Measurements from ENCODE around the gene HMX1. TPM values are rescaled to one million over a fixed set of nuclear protein-coding genes. Genes with fewer than 3 reads are reported as not detected.

HMX1 gene
- total RNA-seq, 5 donors from 2014 or later (not counting 1 experiment from before 2014, with no cell fraction given): not detected

DNA sequence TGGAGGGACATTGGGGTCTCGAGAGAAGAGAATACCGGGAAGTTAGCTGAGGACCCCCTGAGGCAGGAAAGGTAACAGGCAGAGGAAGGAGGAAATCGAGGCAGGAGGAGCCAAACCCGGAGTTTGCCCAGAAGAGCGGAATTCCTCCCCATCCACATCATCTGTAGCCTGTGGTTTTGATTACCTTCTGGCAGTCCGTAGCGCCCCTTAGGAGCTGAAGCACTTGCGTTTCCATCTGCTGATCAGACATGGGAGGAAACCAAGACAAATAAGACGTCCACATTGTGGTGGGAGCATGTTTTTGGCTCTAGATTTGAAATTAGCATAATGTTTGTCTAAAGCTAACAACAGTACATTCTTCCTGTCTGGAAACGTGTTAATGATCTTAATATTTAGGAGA lies 26.8 kb upstream of the HMX1 start:
- ATAC-seq (replicated peaks in 1 of 4) (no peak), DNase-seq (no peak)
- Histone ChIP-seq H3K27me3 (replicated peaks in 1 of 2; ENCODE audit: control insufficient read depth in 2 of 2, extremely low read depth in 1 of 2, insufficient read depth in 2 of 2, low read length in 1 of 2) (peaks cover 0 to 41% of the 10 kb centered on the region in 2 experiments), H3K27ac (ENCODE audit: low read length) (no peak overlapping the region), H3K4me1 (ENCODE audit: control insufficient read depth in 1 of 2, extremely low read depth in 1 of 2, insufficient read depth in 2 of 2, low read length in 2 of 2) (no peaks in the 10 kb centered on the region), H3K4me3 (ENCODE audit: control insufficient read depth in 1 of 2, extremely low read depth in 1 of 2, low read length in 1 of 2) (no peak overlapping the region), H3K36me3 (ENCODE audit: control insufficient read depth in 2 of 2, extremely low read depth in 1 of 2, insufficient read depth in 1 of 2, low read length in 1 of 2) (no peaks in the 10 kb centered on the region), H3K9me3 (no peaks in the 10 kb centered on the region)
- Mint-ChIP-seq H3K27me3 (peaks cover 15 to 27% of the 10 kb centered on the region in 2 donors), H3K36me3 (no peaks in the 10 kb centered on the region), H3K9me3 (peaks cover 0 to 9% (median 3%) of the 10 kb centered on the region in 3 donors), H3K4me3 (no peak overlapping the region), H3K4me1 (no peaks in the 10 kb centered on the region), H3K27ac (no peak overlapping the region)
- 0% methylated on average over 1 of the region's 10 CpGs for WGBS (ENCODE audit: insufficient coverage)
- ChIA-PET CTCF (no interaction called here), POLR2A (no interaction called here)

DNA sequence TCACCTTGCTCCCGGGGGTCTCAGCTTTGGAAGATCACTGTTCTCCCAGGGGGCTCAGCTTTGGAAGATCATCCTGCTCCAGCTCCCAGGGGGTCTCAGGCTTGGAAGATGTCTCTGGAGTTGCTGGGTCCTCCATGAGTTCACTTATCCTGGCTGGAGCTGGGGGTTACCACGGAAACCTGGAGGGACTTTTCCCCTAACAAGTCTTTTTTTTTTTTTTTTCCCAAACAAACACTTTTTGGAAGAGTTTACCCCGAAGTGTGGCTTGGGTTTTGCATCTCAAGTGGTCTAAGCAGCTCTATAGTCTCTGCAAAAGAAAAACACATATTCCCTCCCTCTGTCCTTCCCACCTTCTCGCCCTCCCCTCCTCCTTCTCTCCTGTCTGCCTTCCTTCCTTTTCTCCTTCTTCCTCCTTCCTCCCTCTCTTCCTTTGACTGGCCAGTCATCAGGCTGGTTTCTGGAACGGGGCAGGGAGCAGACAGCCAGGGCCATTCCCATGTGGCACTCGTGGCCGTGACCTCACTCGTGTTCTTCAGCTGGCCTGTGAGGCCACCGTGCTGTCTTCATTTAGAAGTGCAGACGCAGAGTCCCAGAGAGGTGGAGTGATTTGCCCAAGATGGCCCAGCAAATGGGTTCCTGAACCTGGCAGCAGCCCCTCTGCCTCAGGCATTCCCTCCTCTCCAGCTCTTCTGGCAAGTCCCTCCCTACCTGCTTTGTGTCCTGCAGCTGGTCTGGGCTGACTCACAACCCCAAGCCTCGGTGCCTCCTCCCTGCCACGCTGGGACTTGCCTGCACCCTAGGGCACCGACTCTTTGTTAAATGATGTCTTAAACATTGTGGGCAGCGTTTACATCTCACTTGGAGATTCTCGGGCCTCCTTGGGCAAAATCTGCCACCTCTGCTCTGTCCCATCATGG lies 25.9 kb upstream of the HMX1 start:
- Mint-ChIP-seq H3K36me3 (no peaks in the 10 kb centered on the region), H3K9me3 (peaks cover 0 to 9% (median 3%) of the 10 kb centered on the region in 3 donors), H3K4me1 (no peaks in the 10 kb centered on the region), H3K27ac (no peak overlapping the region), H3K27me3 (peaks cover 15 to 28% of the 10 kb centered on the region in 2 donors), H3K4me3 (no peak overlapping the region)
- H3K27me3 ChIP-seq (replicated peaks in 1 of 2; ENCODE audit: control insufficient read depth in 2 of 2, extremely low read depth in 1 of 2, insufficient read depth in 2 of 2, low read length in 1 of 2): peaks cover 0 to 48% of the 10 kb centered on the region in 2 experiments
- H3K4me3 ChIP-seq (ENCODE audit: control insufficient read depth in 1 of 2, extremely low read depth in 1 of 2, low read length in 1 of 2): no peak overlapping the region
- H3K4me1 ChIP-seq (ENCODE audit: control insufficient read depth in 1 of 2, extremely low read depth in 1 of 2, insufficient read depth in 2 of 2, low read length in 2 of 2): no peaks in the 10 kb centered on the region
- DNase-seq: no peak
- POLR2A ChIA-PET: no interaction called here
- no peaks in the 10 kb centered on the region for H3K36me3 ChIP-seq (ENCODE audit: control insufficient read depth in 2 of 2, extremely low read depth in 1 of 2, insufficient read depth in 1 of 2, low read length in 1 of 2)
- H3K9me3 ChIP-seq: no peaks in the 10 kb centered on the region
- ATAC-seq (replicated peaks in 1 of 4): no peak
- no peak overlapping the region for H3K27ac ChIP-seq (ENCODE audit: low read length)
- 32% methylated on average over 14 of the region's 15 CpGs for WGBS (ENCODE audit: insufficient coverage)
- CTCF ChIA-PET: no interaction called here

GRCh38 chr4:8896506-8896905 lies 24.9 kb upstream of the HMX1 start:
- H3K27me3 Mint-ChIP-seq: peaks cover 16 to 35% of the 10 kb centered on the region in 2 donors
- H3K4me1 Mint-ChIP-seq: peaks cover 0 to under 1% (median 0%) of the 10 kb centered on the region in 3 donors
- Histone ChIP-seq H3K9me3 (no peaks in the 10 kb centered on the region), H3K36me3 (ENCODE audit: control insufficient read depth in 2 of 2, extremely low read depth in 1 of 2, insufficient read depth in 1 of 2, low read length in 1 of 2) (no peaks in the 10 kb centered on the region), H3K4me3 (ENCODE audit: control insufficient read depth in 1 of 2, extremely low read depth in 1 of 2, low read length in 1 of 2) (no peak overlapping the region), H3K27ac (ENCODE audit: low read length) (no peak overlapping the region), H3K4me1 (ENCODE audit: control insufficient read depth in 1 of 2, extremely low read depth in 1 of 2, insufficient read depth in 2 of 2, low read length in 2 of 2) (no peaks in the 10 kb centered on the region), H3K27me3 (replicated peaks in 1 of 2; ENCODE audit: control insufficient read depth in 2 of 2, extremely low read depth in 1 of 2, insufficient read depth in 2 of 2, low read length in 1 of 2) (peaks cover 0 to 56% of the 10 kb centered on the region in 2 experiments)
- peaks cover 0 to 2% (median 1%) of the 10 kb centered on the region in 3 donors for H3K9me3 Mint-ChIP-seq
- H3K4me3 Mint-ChIP-seq: no peak overlapping the region
- ATAC-seq (replicated peaks in 1 of 4) (no peak), DNase-seq (no peak)
- ChIA-PET POLR2A (no interaction called here), CTCF (no interaction called here)
- H3K36me3 Mint-ChIP-seq: no peaks in the 10 kb centered on the region
- 57% methylated on average over 2 of the region's 5 CpGs for WGBS (ENCODE audit: insufficient coverage)
- H3K27ac Mint-ChIP-seq: no peak overlapping the region

DNA sequence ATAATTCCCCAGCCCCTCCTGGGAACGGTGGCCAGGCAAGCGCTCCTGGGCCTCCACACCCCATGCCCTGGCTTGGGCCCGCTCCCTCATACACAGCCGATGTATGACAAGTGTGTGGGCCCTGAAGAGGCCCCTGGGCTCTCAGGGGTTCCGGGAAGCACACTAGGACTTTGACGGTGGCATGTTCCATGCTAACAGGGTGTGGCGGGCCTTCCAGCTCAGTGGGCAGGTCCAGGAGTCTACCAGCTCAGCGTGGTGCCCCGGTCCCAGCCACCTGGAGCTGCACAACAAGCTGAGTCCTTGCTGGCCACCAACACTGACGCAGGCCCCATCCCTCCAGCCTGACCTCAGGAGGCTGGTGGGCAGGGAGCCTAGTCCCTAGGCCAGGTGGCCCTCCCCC lies 24.4 kb upstream of the HMX1 start:
- Mint-ChIP-seq H3K36me3 (no peaks in the 10 kb centered on the region), H3K27ac (no peak overlapping the region), H3K27me3 (peaks cover 20 to 39% of the 10 kb centered on the region in 2 donors), H3K4me1 (peaks cover 0 to 3% (median 2%) of the 10 kb centered on the region in 3 donors), H3K4me3 (no peak overlapping the region), H3K9me3 (no peaks in the 10 kb centered on the region)
- H3K4me1 ChIP-seq (ENCODE audit: control insufficient read depth in 1 of 2, extremely low read depth in 1 of 2, insufficient read depth in 2 of 2, low read length in 2 of 2): no peaks in the 10 kb centered on the region
- H3K36me3 ChIP-seq (ENCODE audit: control insufficient read depth in 2 of 2, extremely low read depth in 1 of 2, insufficient read depth in 1 of 2, low read length in 1 of 2): no peaks in the 10 kb centered on the region
- H3K9me3 ChIP-seq: no peaks in the 10 kb centered on the region
- 82% methylated on average over 9 of the region's 10 CpGs for WGBS (ENCODE audit: insufficient coverage)
- ATAC-seq (replicated peaks in 1 of 4) (no peak), DNase-seq (no peak)
- H3K4me3 ChIP-seq (ENCODE audit: control insufficient read depth in 1 of 2, extremely low read depth in 1 of 2, low read length in 1 of 2): no peak overlapping the region
- CTCF ChIA-PET: no interaction called here
- POLR2A ChIA-PET: no interaction called here
- H3K27me3 ChIP-seq (replicated peaks in 1 of 2; ENCODE audit: control insufficient read depth in 2 of 2, extremely low read depth in 1 of 2, insufficient read depth in 2 of 2, low read length in 1 of 2): peaks cover 0 to 60% of the 10 kb centered on the region in 2 experiments
- H3K27ac ChIP-seq (ENCODE audit: low read length): no peak overlapping the region

DNA sequence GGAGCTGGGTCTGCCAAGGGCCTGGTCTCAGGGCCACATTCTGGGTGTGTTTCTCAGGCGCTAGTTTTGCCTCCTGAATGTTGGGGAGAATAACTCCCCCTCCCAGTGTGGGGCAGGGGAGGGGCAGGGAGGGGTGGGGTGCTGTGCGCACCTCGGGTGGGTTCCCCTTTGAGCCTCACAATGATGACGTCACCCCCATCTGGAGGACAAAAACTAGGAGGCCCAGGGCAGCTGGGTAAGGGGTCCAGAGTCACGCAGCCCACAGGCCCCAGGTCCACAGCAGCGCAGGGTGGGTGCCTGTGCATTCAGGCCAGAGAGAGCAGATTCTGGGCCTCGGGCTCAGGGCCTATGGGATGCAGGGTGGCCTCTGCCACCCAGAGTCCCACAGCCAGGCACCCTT lies 23.7 kb upstream of the HMX1 start:
- H3K27me3 Mint-ChIP-seq: peaks cover 23 to 46% of the 10 kb centered on the region in 2 donors
- no peaks in the 10 kb centered on the region for H3K36me3 Mint-ChIP-seq
- Histone ChIP-seq H3K27ac (ENCODE audit: low read length) (no peak overlapping the region), H3K4me3 (ENCODE audit: control insufficient read depth in 1 of 2, extremely low read depth in 1 of 2, low read length in 1 of 2) (no peak overlapping the region), H3K4me1 (ENCODE audit: control insufficient read depth in 1 of 2, extremely low read depth in 1 of 2, insufficient read depth in 2 of 2, low read length in 2 of 2) (no peaks in the 10 kb centered on the region), H3K9me3 (no peaks in the 10 kb centered on the region), H3K27me3 (replicated peaks in 1 of 2; ENCODE audit: control insufficient read depth in 2 of 2, extremely low read depth in 1 of 2, insufficient read depth in 2 of 2, low read length in 1 of 2) (peaks cover 6 to 67% of the 10 kb centered on the region in 2 experiments), H3K36me3 (ENCODE audit: control insufficient read depth in 2 of 2, extremely low read depth in 1 of 2, insufficient read depth in 1 of 2, low read length in 1 of 2) (no peaks in the 10 kb centered on the region)
- no peak overlapping the region for H3K4me3 Mint-ChIP-seq
- ATAC-seq (replicated peaks in 1 of 4) (no peak), DNase-seq (no peak)
- H3K27ac Mint-ChIP-seq: no peak overlapping the region
- ChIA-PET CTCF (no interaction called here), POLR2A (no interaction called here)
- H3K9me3 Mint-ChIP-seq: no peaks in the 10 kb centered on the region
- peaks cover 0 to 3% (median 2%) of the 10 kb centered on the region in 3 donors for H3K4me1 Mint-ChIP-seq
- 71% methylated on average over 5 of the region's 7 CpGs for WGBS (ENCODE audit: insufficient coverage)

DNA sequence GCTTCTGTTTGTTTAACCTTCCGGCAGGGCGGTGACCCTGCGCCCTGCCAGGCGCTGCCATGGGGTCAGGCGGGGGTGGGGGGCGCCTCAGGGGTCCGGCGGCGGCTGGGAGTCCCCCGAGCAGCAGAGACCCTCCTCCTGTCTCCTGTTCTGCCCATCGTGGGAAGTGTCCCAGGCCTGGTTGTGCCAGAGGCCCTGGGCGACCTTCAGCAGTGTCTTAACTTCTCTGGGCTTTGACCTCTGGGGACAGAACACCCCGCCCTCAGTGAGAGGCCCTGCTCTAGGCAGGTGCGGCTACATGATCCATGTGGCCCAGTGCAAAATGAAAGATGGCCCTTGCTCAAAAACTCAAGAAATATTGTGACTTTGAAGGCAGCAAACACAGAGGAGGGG lies 22.8 kb upstream of the HMX1 start:
- no peak for DNase-seq
- Histone ChIP-seq H3K4me1 (ENCODE audit: control insufficient read depth in 1 of 2, extremely low read depth in 1 of 2, insufficient read depth in 2 of 2, low read length in 2 of 2) (no peaks in the 10 kb centered on the region), H3K36me3 (ENCODE audit: control insufficient read depth in 2 of 2, extremely low read depth in 1 of 2, insufficient read depth in 1 of 2, low read length in 1 of 2) (no peaks in the 10 kb centered on the region), H3K27ac (ENCODE audit: low read length) (no peak overlapping the region), H3K9me3 (no peaks in the 10 kb centered on the region), H3K4me3 (ENCODE audit: control insufficient read depth in 1 of 2, extremely low read depth in 1 of 2, low read length in 1 of 2) (no peak overlapping the region), H3K27me3 (replicated peaks in 1 of 2; ENCODE audit: control insufficient read depth in 2 of 2, extremely low read depth in 1 of 2, insufficient read depth in 2 of 2, low read length in 1 of 2) (peaks cover 9 to 69% of the 10 kb centered on the region in 2 experiments)
- no peaks in the 10 kb centered on the region for H3K9me3 Mint-ChIP-seq
- peaks cover 0 to 3% (median 2%) of the 10 kb centered on the region in 3 donors for H3K4me1 Mint-ChIP-seq
- ChIA-PET CTCF (no interaction called here), POLR2A (no interaction called here)
- no peaks in the 10 kb centered on the region for H3K36me3 Mint-ChIP-seq
- peak overlapping the region in 1 of 2 donors; percentile 39 for H3K27ac Mint-ChIP-seq
- no peak for ATAC-seq (replicated peaks in 1 of 4)
- no peak overlapping the region for H3K4me3 Mint-ChIP-seq
- peaks cover 27 to 54% of the 10 kb centered on the region in 2 donors for H3K27me3 Mint-ChIP-seq
- 10% methylated on average over 12 of the region's 14 CpGs for WGBS (ENCODE audit: insufficient coverage)
